NCI-H446 treated with DMSO at 0.1 percent for 48 hours (cell line): ENCODE results near the gene MOB1B.

Experiments used
- DNase-seq: peaks from one replicate; lab custom pipeline; 2025; lab: John Stamatoyannopoulos, UW

The MOB1B gene

GRCh38 chr4:70914631-70915030 is 12.5 kb downstream of the MOB1B start:
- DNase-seq: no peak

- DNase-seq: no peak
These were observed 13.1 kb downstream of the MOB1B start for GRCh38 chr4:70915036-70915815.

- DNase-seq: no peak
These were observed 13.8 kb downstream of the MOB1B start for GRCh38 chr4:70915874-70916559.

- DNase-seq: no peak
These were observed 18.4 kb downstream of the MOB1B start for GRCh38 chr4:70920592-70920991.

- DNase-seq: no peak
These were observed 23.2 kb downstream of the MOB1B start for GRCh38 chr4:70925418-70925817.

GRCh38 chr4:70925899-70926635 is 23.9 kb downstream of the MOB1B start:
- DNase-seq: no peak

GRCh38 chr4:70927502-70928137 is 25.5 kb downstream of the MOB1B start:
- DNase-seq: no peak

- no peak for DNase-seq
These were observed 28.5 kb downstream of the MOB1B start for GRCh38 chr4:70930530-70931256.

GRCh38 chr4:70931347-70931746 is 29.2 kb downstream of the MOB1B start:
- DNase-seq: no peak

- no peak for DNase-seq
These were observed 30.8 kb downstream of the MOB1B start for GRCh38 chr4:70932984-70933383.

GRCh38 chr4:70935038-70935695 is 33.0 kb downstream of the MOB1B start:
- no peak for DNase-seq

- DNase-seq: no peak
These were observed 34.1 kb downstream of the MOB1B start for GRCh38 chr4:70936200-70936787.

- no peak for DNase-seq
These were observed 35.9 kb downstream of the MOB1B start for GRCh38 chr4:70938086-70938485.

GRCh38 chr4:70940134-70940533 is 38.0 kb downstream of the MOB1B start:
- DNase-seq: no peak

GRCh38 chr4:70943114-70943513 is 40.9 kb downstream of the MOB1B start:
- DNase-seq: no peak

GRCh38 chr4:70945046-70945445 is 42.9 kb downstream of the MOB1B start:
- DNase-seq: no peak

GRCh38 chr4:70945452-70946055 is 43.4 kb downstream of the MOB1B start:
- DNase-seq: no peak

GRCh38 chr4:70946939-70947338 is 44.8 kb downstream of the MOB1B start:
- DNase-seq: no peak

- no peak for DNase-seq
These were observed 46.6 kb downstream of the MOB1B start for GRCh38 chr4:70948665-70949260.

- no peak for DNase-seq
These were observed 51.9 kb downstream of the MOB1B start for GRCh38 chr4:70954032-70954431.
